GM12878 (cell line): ENCODE data around the gene MYBPHL.
"Not testable (repeated sequence)": the region's sequence is repeated elsewhere in the genome, so short reads cannot be mapped to it uniquely, and the experiment has no call there.

Experiments
- BHLHE40 ChIP-seq, 2 experiments: fragments of 450-650 bp in 1 of 2; IDR thresholded peaks; 2 replicates each; pipeline ENCODE4 v1.6.1; 2011 to 2017; ENCODE audit warnings: low read depth in 2 of 2, borderline replicate concordance in 1 of 2, improper control_type of control experiment in 1 of 2, low read length in 1 of 2, mild to moderate bottlenecking in 1 of 2
- EP300 ChIP-seq, 2 experiments: fragments of 150-350 bp in 1 of 2; IDR thresholded peaks; 2 replicates each; pipeline ENCODE4 v1.6.1; 2011 to 2012; ENCODE audit warnings: low read depth in 2 of 2, low read length in 2 of 2, borderline replicate concordance in 1 of 2, improper control_type of control experiment in 1 of 2, inconsistent platforms in 1 of 2; ENCODE audit not compliant: control insufficient read depth in 1 of 2
- FOXK2 ChIP-seq: fragments of 450-650 bp; IDR thresholded peaks from 2 replicates; pipeline ENCODE4 v1.6.1; 2017; ENCODE audit warnings: mild to moderate bottlenecking, moderate library complexity
- FOXM1 ChIP-seq: IDR thresholded peaks from 2 replicates; pipeline ENCODE4 v1.6.1; 2012; ENCODE audit warnings: low read depth, mild to moderate bottlenecking, inconsistent platforms, low read length, moderate library complexity
- GABPA ChIP-seq: IDR thresholded peaks from 2 replicates; pipeline ENCODE4 v1.6.1; 2014; ENCODE audit warnings: antibody characterized with exemption, low read depth, mild to moderate bottlenecking, inconsistent platforms
- HDAC2 ChIP-seq: fragments of 200-600 bp; sonication (generic); IDR thresholded peaks from 2 replicates; pipeline ENCODE4 v1.6.1; 2017
- POLR2A ChIP-seq: IDR thresholded peaks from 2 replicates; pipeline ENCODE4 v1.6.1; 2011; ENCODE audit warnings: low read depth, mild to moderate bottlenecking, low read length
- POLR2AphosphoS5 ChIP-seq: IDR thresholded peaks from 2 replicates; pipeline ENCODE4 v1.6.1; 2011; ENCODE audit warnings: mild to moderate bottlenecking, low read length, inconsistent platforms
- RAD51 ChIP-seq: fragments of 450-650 bp; IDR thresholded peaks from 2 replicates; pipeline ENCODE4 v1.6.1; 2016; ENCODE audit warnings: moderate library complexity, mild to moderate bottlenecking, inconsistent platforms
- TAF1 ChIP-seq: IDR thresholded peaks from 2 replicates; pipeline ENCODE4 v1.6.1; 2011; ENCODE audit warnings: mild to moderate bottlenecking, low read depth, low read length, borderline replicate concordance
- ZNF207 ChIP-seq: fragments of 450-650 bp; IDR thresholded peaks from 2 replicates; pipeline ENCODE4 v1.6.1; 2014; ENCODE audit warnings: antibody characterized with exemption, mild to moderate bottlenecking, borderline replicate concordance
- TF ChIP-seq, protein P1 (sequence below), 3 experiments: IDR thresholded peaks in 2 of 3; conservative IDR thresholded peaks in 1 of 3; 2 replicates each; pipeline ENCODE4 v1.5.1; 2011; ENCODE audit warnings: low read depth in 3 of 3, low read length in 3 of 3, mild to moderate bottlenecking in 3 of 3, control low read depth in 2 of 3, moderate library complexity in 2 of 3, inconsistent platforms in 1 of 3, mixed read lengths in 1 of 3; ENCODE audit not compliant: control insufficient read depth in 2 of 3, insufficient read depth in 1 of 3; ENCODE audit errors: extremely low read depth in 1 of 3

DNA sequence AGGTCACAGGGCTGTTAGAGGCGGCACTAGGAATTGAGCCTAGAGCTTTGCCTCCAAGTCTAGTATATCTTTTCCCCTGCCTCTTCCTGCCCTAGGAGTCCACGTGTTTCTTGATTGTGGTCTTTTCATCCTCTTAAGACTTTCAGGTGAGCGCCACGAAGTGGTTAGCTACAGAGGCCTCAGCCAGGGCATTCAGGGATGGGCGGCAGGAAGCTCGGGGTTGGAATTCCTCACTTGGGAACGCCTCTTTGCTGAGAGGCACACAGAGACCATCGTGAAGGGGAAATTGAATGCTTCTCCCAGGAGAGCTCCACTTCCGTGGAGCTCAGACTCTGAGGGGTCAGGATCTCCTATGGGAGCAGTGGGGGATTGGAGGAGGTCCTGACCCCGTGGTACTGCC, 820 bp downstream of the MYBPHL start:
- TF ChIP-seq GABPA; TAF1; POLR2AphosphoS5; FOXK2; BHLHE40 (IDR thresholded peaks at IDR 0.05; ENCODE audit: borderline replicate concordance in 1 of 2, low read depth in 2 of 2, low read length in 1 of 2); EP300 (IDR thresholded peaks at IDR 0.05; ENCODE audit: borderline replicate concordance in 1 of 2, control insufficient read depth in 1 of 2, low read depth in 2 of 2, low read length in 2 of 2); POLR2A; RAD51; FOXM1; ZNF207; HDAC2: not testable (repeated sequence)
- TF ChIP-seq, protein P1, sequence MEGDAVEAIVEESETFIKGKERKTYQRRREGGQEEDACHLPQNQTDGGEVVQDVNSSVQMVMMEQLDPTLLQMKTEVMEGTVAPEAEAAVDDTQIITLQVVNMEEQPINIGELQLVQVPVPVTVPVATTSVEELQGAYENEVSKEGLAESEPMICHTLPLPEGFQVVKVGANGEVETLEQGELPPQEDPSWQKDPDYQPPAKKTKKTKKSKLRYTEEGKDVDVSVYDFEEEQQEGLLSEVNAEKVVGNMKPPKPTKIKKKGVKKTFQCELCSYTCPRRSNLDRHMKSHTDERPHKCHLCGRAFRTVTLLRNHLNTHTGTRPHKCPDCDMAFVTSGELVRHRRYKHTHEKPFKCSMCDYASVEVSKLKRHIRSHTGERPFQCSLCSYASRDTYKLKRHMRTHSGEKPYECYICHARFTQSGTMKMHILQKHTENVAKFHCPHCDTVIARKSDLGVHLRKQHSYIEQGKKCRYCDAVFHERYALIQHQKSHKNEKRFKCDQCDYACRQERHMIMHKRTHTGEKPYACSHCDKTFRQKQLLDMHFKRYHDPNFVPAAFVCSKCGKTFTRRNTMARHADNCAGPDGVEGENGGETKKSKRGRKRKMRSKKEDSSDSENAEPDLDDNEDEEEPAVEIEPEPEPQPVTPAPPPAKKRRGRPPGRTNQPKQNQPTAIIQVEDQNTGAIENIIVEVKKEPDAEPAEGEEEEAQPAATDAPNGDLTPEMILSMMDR (IDR thresholded peaks at IDR 0.05 in 2 of 3, conservative IDR thresholded peaks at IDR 0.05 in 1 of 3; ENCODE audit: control insufficient read depth in 2 of 3, extremely low read depth in 1 of 3, insufficient read depth in 1 of 3, low read depth in 3 of 3, low read length in 3 of 3), result not testable (repeated sequence)
